GM23338 (cell line): ENCODE measurements around the gene TNFAIP8L1. TPM values are rescaled to one million over a fixed set of nuclear protein-coding genes. Genes with fewer than 3 reads are reported as not detected.

ENCODE experiments used
- ATAC-seq: fragments of 200-7000 bp; cut with Tn5 transposase; 3 replicates; pipeline ENCODE4 v1.9.1; 2020
- DNase-seq: peaks from one replicate; pipeline ENCODE4 v3.0.0-alpha.2; 2015; ENCODE audit warnings: low spot score
- H2AFZ ChIP-seq: fragments of 200-600 bp; sonication (generic); 2 replicates; pipeline ENCODE4 v1.8.0; 2016; ENCODE audit warnings: antibody characterized with exemption, mild to moderate bottlenecking, moderate library complexity
- H3F3A ChIP-seq: fragments of 200-600 bp; sonication (generic); replicated peaks from 2 replicates; pipeline ENCODE4 v1.8.0; 2017; ENCODE audit warnings: antibody characterized with exemption, mixed run types, low read depth
- H3K27ac ChIP-seq: fragments of 200-600 bp; sonication (generic); 2 replicates; pipeline ENCODE4 v1.6.1; 2016; ENCODE audit warnings: low read depth
- H3K27me3 ChIP-seq: fragments of 200-600 bp; sonication (generic); 2 replicates; pipeline ENCODE4 v1.8.0; 2016; ENCODE audit warnings: mild to moderate bottlenecking, mixed run types, moderate library complexity; ENCODE audit not compliant: insufficient read depth
- H3K36me3 ChIP-seq: fragments of 200-600 bp; sonication (generic); 2 replicates; pipeline ENCODE4 v1.8.0; 2016; ENCODE audit warnings: mild to moderate bottlenecking; ENCODE audit not compliant: insufficient read depth
- H3K4me1 ChIP-seq: fragments of 200-600 bp; sonication (generic); 2 replicates; pipeline ENCODE4 v1.8.0; 2016; ENCODE audit warnings: mild to moderate bottlenecking, moderate library complexity; ENCODE audit not compliant: insufficient read depth
- H3K4me2 ChIP-seq: fragments of 200-600 bp; sonication (generic); 2 replicates; pipeline ENCODE4 v1.7.1; 2017; ENCODE audit warnings: mixed run types
- H3K4me3 ChIP-seq: fragments of 200-600 bp; sonication (generic); 2 replicates; pipeline ENCODE4 v1.6.1; 2016; ENCODE audit warnings: mixed run types
- H3K79me2 ChIP-seq: fragments of 200-600 bp; sonication (generic); replicated peaks from 2 replicates; pipeline ENCODE4 v1.8.0; 2017; ENCODE audit warnings: mild to moderate bottlenecking; ENCODE audit not compliant: insufficient read depth
- H3K9me2 ChIP-seq: fragments of 200-600 bp; sonication (generic); 2 replicates; pipeline ENCODE4 v1.8.0; 2017; ENCODE audit not compliant: insufficient read depth
- H4K20me1 ChIP-seq: fragments of 200-600 bp; sonication (generic); replicated peaks from 2 replicates; pipeline ENCODE4 v1.8.0; 2017; ENCODE audit warnings: mild to moderate bottlenecking; ENCODE audit not compliant: insufficient read depth
- H3K27ac Mint-ChIP-seq: 2 replicates; pipeline ENCODE4 v1.8.0; 2020; ENCODE audit warnings: inconsistent platforms, mild to moderate bottlenecking, moderate library complexity, mixed read lengths
- H3K27me3 Mint-ChIP-seq: 3 replicates; pipeline ENCODE4 v1.8.0; 2022; ENCODE audit warnings: low read depth, mild to moderate bottlenecking, moderate library complexity, mixed read lengths, inconsistent platforms; ENCODE audit not compliant: insufficient read depth, poor library complexity
- H3K36me3 Mint-ChIP-seq: 3 replicates; pipeline ENCODE4 v1.8.0; 2021; ENCODE audit warnings: low read depth, mild to moderate bottlenecking, inconsistent platforms, moderate library complexity, mixed read lengths
- H3K4me1 Mint-ChIP-seq: 3 replicates; pipeline ENCODE4 v1.8.0; 2020; ENCODE audit warnings: mild to moderate bottlenecking, inconsistent platforms, mixed read lengths
- H3K4me3 Mint-ChIP-seq: 3 replicates; pipeline ENCODE4 v1.8.0; 2021; ENCODE audit warnings: moderate library complexity, mild to moderate bottlenecking, inconsistent platforms, mixed read lengths
- H3K9me3 Mint-ChIP-seq: 3 replicates; pipeline ENCODE4 v1.8.0; 2020; ENCODE audit warnings: moderate library complexity, mild to moderate bottlenecking, inconsistent platforms, mixed read lengths
- CREB1 ChIP-seq: fragments of 250-450 bp; sonication (Bioruptor Pico); IDR thresholded peaks from 2 replicates; pipeline ENCODE4 v1.5.0; 2020; ENCODE audit warnings: low read depth, mild to moderate bottlenecking, moderate library complexity
- EZH2 ChIP-seq: fragments of 200-600 bp; sonication (generic); IDR thresholded peaks from one replicate; pipeline ENCODE4 v1.8.0; 2017; ENCODE audit warnings: antibody characterized with exemption, mild to moderate bottlenecking, low read depth; ENCODE audit not compliant: unreplicated experiment
- EZH2phosphoT487 ChIP-seq: fragments of 200-600 bp; sonication (generic); IDR thresholded peaks from one replicate; pipeline ENCODE4 v1.8.1; 2018; ENCODE audit warnings: antibody characterized with exemption; ENCODE audit not compliant: unreplicated experiment
- JUNB ChIP-seq: IDR thresholded peaks from one replicate; pipeline ENCODE4 v1.6.1; 2016; ENCODE audit warnings: antibody characterized with exemption; ENCODE audit not compliant: unreplicated experiment
- NANOG ChIP-seq: IDR thresholded peaks from 2 replicates; pipeline ENCODE4 v1.6.1; 2016; ENCODE audit warnings: antibody characterized with exemption, borderline replicate concordance
- POLR2AphosphoS5 ChIP-seq: IDR thresholded peaks from 2 replicates; pipeline ENCODE4 v1.6.1; 2016; ENCODE audit warnings: antibody characterized with exemption, low read depth
- REST ChIP-seq: IDR thresholded peaks from one replicate; pipeline ENCODE4 v1.6.1; 2018; ENCODE audit warnings: antibody characterized with exemption; ENCODE audit not compliant: unreplicated experiment
- STAT1 ChIP-seq: IDR thresholded peaks from one replicate; pipeline ENCODE4 v1.6.1; 2016; ENCODE audit warnings: antibody characterized with exemption; ENCODE audit not compliant: unreplicated experiment
- ZNF114 ChIP-seq: fragments of 250-450 bp; sonication (Bioruptor Pico); IDR thresholded peaks from 2 replicates; pipeline ENCODE4 v1.5.0; 2020; ENCODE audit warnings: mild to moderate bottlenecking, moderate library complexity
- ZNF331 ChIP-seq: fragments of 250-450 bp; sonication (Bioruptor Pico); IDR thresholded peaks from 2 replicates; pipeline ENCODE4 v1.5.0; 2020; ENCODE audit warnings: low read depth, mild to moderate bottlenecking, moderate library complexity
- ZNF462 ChIP-seq: fragments of 250-450 bp; sonication (Bioruptor Pico); IDR thresholded peaks from 2 replicates; pipeline ENCODE4 v1.5.0; 2020; ENCODE audit warnings: mild to moderate bottlenecking, moderate library complexity
- polyA plus RNA-seq: library from polyadenylated mRNA; unstranded; fragments of >200 nt; fragmentation: Nextera tagmentation; extraction: Ambion mirVana; gene quantifications from 2 replicates; pipeline ENCODE4 v1.2.1, GENCODE V29; 2016
- total RNA-seq: library from RNA; depleted of rRNA; stranded (reverse); fragments of >200 nt; shearing (Covaris generic); gene quantifications from 2 replicates; pipeline ENCODE4 v1.2.3, GENCODE V29; 2014
- TF ChIP-seq, protein P1 (sequence below), 2 experiments: fragments of 200-600 bp in 1 of 2; sonication (generic) in 1 of 2; conservative IDR thresholded peaks; 2 replicates each; pipeline versions ENCODE4 v1.5.1 to v1.6.1; 2016 to 2017; ENCODE audit warnings: antibody characterized with exemption in 2 of 2, low read depth in 2 of 2, mild to moderate bottlenecking in 2 of 2, moderate library complexity in 1 of 2
- TF ChIP-seq, protein P2 (sequence below): IDR thresholded peaks from 2 replicates; pipeline ENCODE4 v1.6.1; 2016; ENCODE audit warnings: antibody characterized with exemption

The TNFAIP8L1 gene
- total and polyA plus RNA-seq, 2 experiments from 2014 or later: 2.7 to 4.1 TPM

GRCh38 chr19:4600893-4601292, 38.4 kb upstream of the TNFAIP8L1 start:
- Histone ChIP-seq H3K4me3 (no peak overlapping the region), H3K36me3 (no peaks in the 10 kb centered on the region), H3K79me2 (no peaks in the 10 kb centered on the region), H3K27ac (no peak overlapping the region), H3F3A (0 out of 2 replicates have a peak, but pooled peaks cover 7% of the 10 kb centered on the region), H3K27me3 (peaks cover 30% of the 10 kb centered on the region), H3K4me2 (no peak overlapping the region), H4K20me1 (no peaks in the 10 kb centered on the region; the same call in 1 of the 2 replicates), H3K4me1 (0 out of 2 replicates have a peak, but pooled peaks cover 4% of the 10 kb centered on the region), H2AFZ (no peak overlapping the region), H3K9me2 (no peaks in the 10 kb centered on the region)
- Mint-ChIP-seq H3K27ac (no peak overlapping the region), H3K9me3 (no peaks in the 10 kb centered on the region), H3K4me1 (peaks cover 6% of the 10 kb centered on the region; the same call in 2 of the 3 replicates), H3K4me3 (no peak overlapping the region), H3K27me3 (peaks cover 18% of the 10 kb centered on the region), H3K36me3 (no peaks in the 10 kb centered on the region)
- ATAC-seq: no peak
- TF ChIP-seq ZNF114 (CRISPR knock-in tag) (no peak), JUNB (no peak), POLR2AphosphoS5 (no peak), REST (no peak), CREB1 (no peak), ZNF462 (no peak), STAT1 (no peak), NANOG (no peak), EZH2phosphoT487 (no peak), ZNF331 (CRISPR knock-in tag) (no peak), EZH2 (no peak)
- TF ChIP-seq, protein P1, sequence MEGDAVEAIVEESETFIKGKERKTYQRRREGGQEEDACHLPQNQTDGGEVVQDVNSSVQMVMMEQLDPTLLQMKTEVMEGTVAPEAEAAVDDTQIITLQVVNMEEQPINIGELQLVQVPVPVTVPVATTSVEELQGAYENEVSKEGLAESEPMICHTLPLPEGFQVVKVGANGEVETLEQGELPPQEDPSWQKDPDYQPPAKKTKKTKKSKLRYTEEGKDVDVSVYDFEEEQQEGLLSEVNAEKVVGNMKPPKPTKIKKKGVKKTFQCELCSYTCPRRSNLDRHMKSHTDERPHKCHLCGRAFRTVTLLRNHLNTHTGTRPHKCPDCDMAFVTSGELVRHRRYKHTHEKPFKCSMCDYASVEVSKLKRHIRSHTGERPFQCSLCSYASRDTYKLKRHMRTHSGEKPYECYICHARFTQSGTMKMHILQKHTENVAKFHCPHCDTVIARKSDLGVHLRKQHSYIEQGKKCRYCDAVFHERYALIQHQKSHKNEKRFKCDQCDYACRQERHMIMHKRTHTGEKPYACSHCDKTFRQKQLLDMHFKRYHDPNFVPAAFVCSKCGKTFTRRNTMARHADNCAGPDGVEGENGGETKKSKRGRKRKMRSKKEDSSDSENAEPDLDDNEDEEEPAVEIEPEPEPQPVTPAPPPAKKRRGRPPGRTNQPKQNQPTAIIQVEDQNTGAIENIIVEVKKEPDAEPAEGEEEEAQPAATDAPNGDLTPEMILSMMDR (conservative IDR thresholded peaks at IDR 0.05; ENCODE audit: low read depth in 2 of 2): no peak
- TF ChIP-seq, protein P2, sequence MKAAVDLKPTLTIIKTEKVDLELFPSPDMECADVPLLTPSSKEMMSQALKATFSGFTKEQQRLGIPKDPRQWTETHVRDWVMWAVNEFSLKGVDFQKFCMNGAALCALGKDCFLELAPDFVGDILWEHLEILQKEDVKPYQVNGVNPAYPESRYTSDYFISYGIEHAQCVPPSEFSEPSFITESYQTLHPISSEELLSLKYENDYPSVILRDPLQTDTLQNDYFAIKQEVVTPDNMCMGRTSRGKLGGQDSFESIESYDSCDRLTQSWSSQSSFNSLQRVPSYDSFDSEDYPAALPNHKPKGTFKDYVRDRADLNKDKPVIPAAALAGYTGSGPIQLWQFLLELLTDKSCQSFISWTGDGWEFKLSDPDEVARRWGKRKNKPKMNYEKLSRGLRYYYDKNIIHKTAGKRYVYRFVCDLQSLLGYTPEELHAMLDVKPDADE: no peak
- no peak for DNase-seq
